CD4-positive, alpha-beta memory T cell (primary cell): ENCODE results near the gene MINDY1. TPM values are rescaled to one million over a fixed set of nuclear protein-coding genes. Genes with fewer than 3 reads are reported as not detected.

Source experiments
- CTCF ChIA-PET: fragments of 350-600 bp; sonication (Branson Sonifier 250); formaldehyde crosslinking; loops from one replicate; lab custom pipeline; 2021; ENCODE audit warnings: inconsistent platforms; ENCODE audit not compliant: partially characterized antibody; lab: Charles Lee
- POLR2A ChIA-PET: fragments of 350-600 bp; sonication (Branson Sonifier 250); formaldehyde crosslinking; loops from one replicate; lab custom pipeline; 2021; ENCODE audit not compliant: partially characterized antibody; lab: Charles Lee
- DNase-seq, 5 donors: peaks; one replicate each; pipeline versions ENCODE4 v3.0.0 to v3.0.0-alpha.2; 2020 to 2022; ENCODE audit warnings: mixed read lengths in 1 of 5
- H3K27ac ChIP-seq: one replicate; pipeline ENCODE4 v1.7.0; 2013; ENCODE audit warnings: low read depth, low read length
- H3K27me3 ChIP-seq: 2 replicates; pipeline ENCODE4 v1.7.0; 2013; ENCODE audit warnings: mild to moderate bottlenecking, low read length, moderate library complexity; ENCODE audit not compliant: insufficient read depth
- H3K36me3 ChIP-seq: 2 replicates; pipeline ENCODE4 v1.7.0; 2013; ENCODE audit warnings: mild to moderate bottlenecking, low read length, moderate library complexity; ENCODE audit not compliant: insufficient read depth
- H3K4me1 ChIP-seq: 2 replicates; pipeline ENCODE4 v1.7.0; 2013; ENCODE audit warnings: mild to moderate bottlenecking, low read length, moderate library complexity; ENCODE audit not compliant: insufficient read depth
- H3K4me3 ChIP-seq, 2 donors: one replicate each; pipeline ENCODE4 v1.7.0; 2013; ENCODE audit warnings: low read length in 2 of 2, mild to moderate bottlenecking in 1 of 2
- H3K9me3 ChIP-seq, 2 donors: one replicate each; pipeline ENCODE4 v1.7.0; 2013; ENCODE audit warnings: low read length in 2 of 2, control low read depth in 1 of 2; ENCODE audit not compliant: control insufficient read depth in 1 of 2
- H3K27ac Mint-ChIP-seq, 7 donors: one replicate each; pipeline ENCODE4 v1.8.0; 2020 to 2021; ENCODE audit warnings: mixed read lengths in 7 of 7, mild to moderate bottlenecking in 6 of 7, inconsistent platforms in 3 of 7, moderate library complexity in 3 of 7
- H3K27me3 Mint-ChIP-seq, 2 donors: one replicate each; pipeline ENCODE4 v1.8.0; 2020 to 2021; ENCODE audit warnings: mixed read lengths in 2 of 2
- H3K36me3 Mint-ChIP-seq, 2 donors: one replicate each; pipeline ENCODE4 v1.8.0; 2020 to 2021; ENCODE audit warnings: mixed read lengths in 2 of 2, inconsistent platforms in 1 of 2, mild to moderate bottlenecking in 1 of 2
- H3K4me1 Mint-ChIP-seq, 4 donors: one replicate each; pipeline ENCODE4 v1.8.0; 2020 to 2021; ENCODE audit warnings: mixed read lengths in 4 of 4, mild to moderate bottlenecking in 1 of 4
- H3K4me3 Mint-ChIP-seq, 8 donors: one replicate each; pipeline ENCODE4 v1.8.0; 2020 to 2021; ENCODE audit warnings: mixed read lengths in 8 of 8, mild to moderate bottlenecking in 7 of 8, moderate library complexity in 6 of 8, inconsistent platforms in 3 of 8
- H3K9me3 Mint-ChIP-seq, 8 donors: one replicate each; pipeline ENCODE4 v1.8.0; 2020 to 2021; ENCODE audit warnings: mixed read lengths in 8 of 8, mild to moderate bottlenecking in 5 of 8, inconsistent platforms in 3 of 8, moderate library complexity in 1 of 8
- intact Hi-C: fragments of 100-400 bp; cut with micrococcal nuclease; formaldehyde crosslinking; loops from one replicate; pipeline ENCODE4 v1.15.1; 2023
- polyA plus RNA-seq, 2 donors: library from polyadenylated mRNA; unstranded; fragments of 300-500 nt; fragmentation: Illumina TruSeq; gene quantifications; one replicate each; pipeline ENCODE4 v1.2.3, GENCODE V29; 2021
- total RNA-seq, 2 experiments: library from RNA; stranded (reverse); gene quantifications; one replicate each; pipeline ENCODE4 v1.2.3, GENCODE V29; 2021

MINDY1 gene
- total and polyA plus RNA-seq, 4 experiments from 2014 or later: 6.5 to 32.1 (median 24.5) TPM

DNA sequence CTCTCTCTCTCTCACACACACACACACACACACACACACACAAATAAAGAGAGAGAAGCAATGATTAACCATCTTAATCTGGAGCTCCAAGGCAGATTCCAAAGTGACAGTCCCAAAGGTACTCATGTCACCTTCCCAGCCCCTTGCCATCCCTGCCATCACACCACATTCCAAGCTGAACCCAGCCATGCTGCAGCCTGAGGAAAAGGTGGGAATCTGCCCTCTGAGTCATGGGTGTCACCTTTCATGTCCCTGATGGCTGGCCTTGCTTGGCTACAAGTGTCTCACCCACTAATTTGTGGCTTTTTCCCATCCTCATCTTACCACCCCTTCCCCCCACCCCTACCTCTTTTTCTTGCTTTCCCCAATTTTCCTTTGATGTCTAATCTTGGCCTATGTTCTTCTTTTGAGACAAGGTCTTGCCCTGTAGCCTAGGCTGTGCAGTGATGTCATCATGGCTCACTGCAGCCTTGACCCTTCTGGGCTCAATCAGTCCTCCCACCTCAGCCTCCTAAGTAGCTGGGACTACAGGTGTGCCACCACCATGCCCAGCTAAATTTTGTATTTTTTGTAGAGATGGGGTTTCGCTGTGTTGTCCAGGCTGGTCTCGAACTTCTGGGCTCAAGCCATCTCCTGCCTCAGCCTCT lies 21.4 kb downstream of the MINDY1 start:
- no peaks in the 10 kb centered on the region for H3K36me3 ChIP-seq
- intact Hi-C loops: no loop called here
- POLR2A ChIA-PET: no interaction called here
- H3K4me3 ChIP-seq: no peak overlapping the region
- Mint-ChIP-seq H3K9me3 (no peaks in the 10 kb centered on the region), H3K36me3 (no peaks in the 10 kb centered on the region), H3K27me3 (no peaks in the 10 kb centered on the region), H3K4me3 (no peak overlapping the region), H3K27ac (peak overlapping the region in 1 of 7 donors; percentile 79), H3K4me1 (peaks cover 0 to 4% (median 0%) of the 10 kb centered on the region in 4 donors)
- no peaks in the 10 kb centered on the region for H3K9me3 ChIP-seq
- H3K27ac ChIP-seq: no peak overlapping the region
- no peaks in the 10 kb centered on the region for H3K27me3 ChIP-seq
- DNase-seq: no peak
- CTCF ChIA-PET: interaction anchor here (0.6 to 15.8 kb wide), 4 partner anchors 8 to 272 kb away, joined by 3 to 255 read pairs (median 5); partner anchors contain the start of gene MINDY1
- no peaks in the 10 kb centered on the region for H3K4me1 ChIP-seq

GRCh38 chr1:150981805-150982712 lies 24.6 kb downstream of the MINDY1 start, which contains the start of gene ANXA9:
TSS of gene ANXA9 (plus strand) at chr1:150982292. CDS start at chr1:150983106, 814 bp downstream.
- peaks cover 10 to 25% (median 16%) of the 10 kb centered on the region in 4 donors for H3K4me1 Mint-ChIP-seq
- no peaks in the 10 kb centered on the region for H3K27me3 Mint-ChIP-seq
- H3K27ac ChIP-seq: no peak within 1 kb of the TSS
- DNase-seq: no peak
- no peaks in the 10 kb centered on the region for H3K36me3 Mint-ChIP-seq
- ChIA-PET CTCF (interaction anchor here (1.9 to 15.8 kb wide), 3 partner anchors 12 to 49 kb away, joined by 5 to 255 read pairs (median 26); partner anchors contain the start of gene MINDY1), POLR2A (interaction anchor here (0.7 kb wide), 1 partner anchor 25 kb away, joined by 3 read pairs; the partner anchor contains the start of gene MINDY1)
- H3K4me1 ChIP-seq: peaks cover 21% of the 10 kb centered on the region
- no peaks in the 10 kb centered on the region for H3K27me3 ChIP-seq
- H3K9me3 Mint-ChIP-seq: no peaks in the 10 kb centered on the region
- H3K27ac Mint-ChIP-seq: peak within 1 kb of the TSS in 1 of 7 donors; percentile 30
- intact Hi-C loops: no loop called here
- H3K4me3 Mint-ChIP-seq: no peak within 1 kb of the TSS
- no peaks in the 10 kb centered on the region for H3K36me3 ChIP-seq
- H3K9me3 ChIP-seq: no peaks in the 10 kb centered on the region
- no peak within 1 kb of the TSS for H3K4me3 ChIP-seq

DNA sequence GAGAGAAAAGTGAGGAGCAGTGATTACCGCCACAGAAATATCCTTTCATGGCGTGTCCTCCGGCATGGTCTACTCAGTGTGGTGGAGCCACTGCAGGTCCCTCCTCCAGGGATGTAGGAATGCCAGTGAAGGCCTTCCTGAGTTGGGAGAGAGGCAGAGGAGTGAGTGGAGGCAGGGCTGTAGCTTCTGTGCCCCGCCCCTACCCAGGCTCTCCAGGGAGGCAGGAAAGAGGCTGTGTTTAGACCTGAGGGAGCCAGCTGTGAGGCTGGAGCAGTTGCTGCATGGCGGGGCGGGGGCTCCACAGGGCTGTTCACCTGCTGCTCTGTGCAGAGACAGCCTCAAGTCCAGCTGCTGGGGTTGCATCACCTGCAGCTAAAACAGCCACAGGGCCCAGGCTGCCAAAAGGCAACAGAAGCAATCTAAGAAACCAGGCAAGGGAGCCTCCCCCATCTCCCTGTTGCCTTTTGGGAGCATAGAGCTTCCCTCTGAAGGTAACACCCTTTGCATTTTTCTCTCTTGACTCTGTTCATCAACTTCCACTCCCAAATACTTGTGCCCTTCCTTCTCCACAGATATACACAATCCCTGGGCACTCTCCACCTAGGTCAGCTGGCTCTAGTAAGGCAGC lies 25.4 kb downstream of the MINDY1 start:
- H3K4me3 ChIP-seq: no peak overlapping the region
- Mint-ChIP-seq H3K36me3 (no peaks in the 10 kb centered on the region), H3K4me3 (no peak overlapping the region), H3K27ac (peak overlapping the region in 1 of 7 donors; percentile 30), H3K9me3 (no peaks in the 10 kb centered on the region), H3K4me1 (peaks cover 17 to 33% (median 23%) of the 10 kb centered on the region in 4 donors), H3K27me3 (no peaks in the 10 kb centered on the region)
- H3K27ac ChIP-seq: no peak overlapping the region
- H3K27me3 ChIP-seq: no peaks in the 10 kb centered on the region
- H3K9me3 ChIP-seq: no peaks in the 10 kb centered on the region
- POLR2A ChIA-PET: interaction anchor here (0.7 to 1.5 kb wide), 2 partner anchors 25 kb away, joined by 3 to 4 read pairs; partner anchors contain the start of gene MINDY1
- DNase-seq: no peak
- no peaks in the 10 kb centered on the region for H3K36me3 ChIP-seq
- CTCF ChIA-PET: interaction anchor here (0.7 to 15.8 kb wide), 6 partner anchors 11 to 516 kb away, joined by 4 to 255 read pairs (median 12); partner anchors contain the start of gene MINDY1
- H3K4me1 ChIP-seq: peaks cover 29% of the 10 kb centered on the region
- intact Hi-C loops: no loop called here

GRCh38 chr1:150979092-150980056 lies 27.3 kb downstream of the MINDY1 start:
- H3K4me3 Mint-ChIP-seq: peak overlapping the region in 4 of 8 donors; percentile 29 to 59 (median 41)
- H3K4me3 ChIP-seq: peak overlapping the region in 1 of 2 donors; percentile 52
- peaks cover 20 to 44% (median 31%) of the 10 kb centered on the region in 4 donors for H3K4me1 Mint-ChIP-seq
- peak overlapping the region in 6 of 7 donors; percentile 48 to 83 (median 64) for H3K27ac Mint-ChIP-seq
- H3K36me3 Mint-ChIP-seq: peaks cover 0 to 3% of the 10 kb centered on the region in 2 donors
- peaks cover 39% of the 10 kb centered on the region for H3K4me1 ChIP-seq
- H3K9me3 Mint-ChIP-seq: no peaks in the 10 kb centered on the region
- no peaks in the 10 kb centered on the region for H3K36me3 ChIP-seq
- ChIA-PET POLR2A (interaction anchor here (0.7 to 1.5 kb wide), 4 partner anchors 11 to 29 kb away, joined by 3 to 4 read pairs (median 4); partner anchors contain the start of gene MINDY1), CTCF (interaction anchor here (0.6 to 15.8 kb wide), 9 partner anchors 9 to 79 kb away, joined by 3 to 255 read pairs (median 5); partner anchors contain the start of gene MINDY1)
- intact Hi-C loops: loop anchor here (1.0 to 10.0 kb wide), 5 partner anchors 17 to 724 kb away; partner anchors contain the start of genes MINDY1 and TNFAIP8L2
- peak overlapping the region; percentile 11 for H3K27ac ChIP-seq
- H3K27me3 ChIP-seq: no peaks in the 10 kb centered on the region
- peak; percentile 83 to 87 (median 85) for DNase-seq
- H3K27me3 Mint-ChIP-seq: no peaks in the 10 kb centered on the region
- H3K9me3 ChIP-seq: no peaks in the 10 kb centered on the region

GRCh38 chr1:150976879-150977694 lies 29.6 kb downstream of the MINDY1 start:
- H3K9me3 ChIP-seq: no peaks in the 10 kb centered on the region
- Mint-ChIP-seq H3K27me3 (no peaks in the 10 kb centered on the region), H3K9me3 (no peaks in the 10 kb centered on the region), H3K36me3 (peaks cover 0 to 11% of the 10 kb centered on the region in 2 donors), H3K27ac (peak overlapping the region; percentile 86 to 94 (median 90)), H3K4me3 (peak overlapping the region; percentile 50 to 85 (median 76)), H3K4me1 (peaks cover 33 to 61% (median 46%) of the 10 kb centered on the region in 4 donors)
- H3K4me1 ChIP-seq: peaks cover 56% of the 10 kb centered on the region
- peak; percentile 51 to 78 (median 60) for DNase-seq
- H3K4me3 ChIP-seq: no peak overlapping the region
- ChIA-PET POLR2A (interaction anchor here (0.7 to 4.1 kb wide), 12 partner anchors 8 to 613 kb away, joined by 3 to 30 read pairs (median 3); partner anchors contain the start of genes C1orf56, MINDY1 and RPRD2), CTCF (interaction anchor here (0.5 to 15.8 kb wide), 7 partner anchors 9 to 180 kb away, joined by 3 to 255 read pairs (median 5); partner anchors contain the start of genes MINDY1, SETDB1 and TNFAIP8L2)
- no peaks in the 10 kb centered on the region for H3K36me3 ChIP-seq
- no peaks in the 10 kb centered on the region for H3K27me3 ChIP-seq
- intact Hi-C loops: loop anchor here (10.0 kb wide), 1 partner anchor 512 kb away; no protein-coding TSS in a partner anchor
- peak overlapping the region; percentile 42 for H3K27ac ChIP-seq
